Activated naive CD4-positive, alpha-beta T cell treated with anti-CD3 and anti-CD28 coated beads, Interleukin-2, amount 10 ng/mL, durations not matched to agents 7 days and 5 days (primary cell): ENCODE results near the gene SH3D21.

ENCODE experiments used
- CTCF ChIA-PET: fragments of 350-600 bp; sonication (Branson Sonifier 250); formaldehyde crosslinking; loops from one replicate; lab custom pipeline; 2021; ENCODE audit warnings: antibody characterized with exemption; lab: Charles Lee
- DNase-seq: peaks from one replicate; pipeline ENCODE4 v3.0.0-alpha.2; 2020
- H3K27ac Mint-ChIP-seq: one replicate; pipeline ENCODE4 v1.8.0; 2021; ENCODE audit warnings: mild to moderate bottlenecking, moderate library complexity, mixed read lengths
- H3K27me3 Mint-ChIP-seq: one replicate; pipeline ENCODE4 v1.8.0; 2021; ENCODE audit warnings: mild to moderate bottlenecking, mixed read lengths
- H3K36me3 Mint-ChIP-seq: one replicate; pipeline ENCODE4 v1.8.0; 2021; ENCODE audit warnings: mixed read lengths
- H3K4me1 Mint-ChIP-seq: one replicate; pipeline ENCODE4 v1.8.0; 2021; ENCODE audit warnings: mixed read lengths
- H3K4me3 Mint-ChIP-seq: one replicate; pipeline ENCODE4 v1.8.0; 2021; ENCODE audit warnings: mild to moderate bottlenecking, moderate library complexity, mixed read lengths
- H3K9me3 Mint-ChIP-seq: one replicate; pipeline ENCODE4 v1.8.0; 2021; ENCODE audit warnings: mixed read lengths

The SH3D21 gene

DNA sequence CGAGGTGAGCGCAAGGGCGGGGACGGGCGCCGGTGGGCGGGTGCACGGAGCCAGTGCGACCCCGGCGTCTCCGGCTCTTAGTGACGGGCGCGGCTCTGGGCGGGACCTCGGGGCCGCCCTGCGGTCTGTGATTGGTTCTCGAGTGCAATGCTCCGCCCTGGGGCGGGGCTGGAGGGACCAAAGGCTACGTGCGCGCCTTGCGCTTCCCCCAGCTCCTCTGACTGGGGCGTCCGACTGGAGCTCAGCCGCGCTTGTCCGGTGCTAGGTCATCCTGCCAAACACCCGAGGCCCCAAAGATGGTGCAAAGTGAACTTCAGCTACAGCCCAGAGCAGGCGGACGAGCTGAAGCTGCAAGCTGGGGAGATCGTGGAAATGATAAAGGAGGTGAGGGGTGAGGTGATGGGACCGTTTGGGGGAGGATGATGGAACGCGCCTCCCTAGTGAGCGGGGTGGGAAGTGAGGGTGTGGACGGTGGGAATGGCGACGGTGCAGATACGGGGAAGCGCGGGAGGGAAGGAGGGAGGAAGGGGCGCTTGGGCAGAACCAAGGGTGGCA, 811 bp downstream of the SH3D21 start:
- DNase-seq = peak; percentile 95
- CTCF ChIA-PET = interaction anchor here (0.9 to 2.2 kb wide), 15 partner anchors 9 to 157 kb away, joined by 3 to 7 read pairs (median 3); partner anchors contain the start of gene TRAPPC3
- no peaks in the 10 kb centered on the region for H3K9me3 Mint-ChIP-seq
- H3K4me3 Mint-ChIP-seq = peak overlapping the region; percentile 90
- peaks cover 19% of the 10 kb centered on the region for H3K36me3 Mint-ChIP-seq
- peaks cover 34% of the 10 kb centered on the region for H3K4me1 Mint-ChIP-seq
- H3K27me3 Mint-ChIP-seq = no peaks in the 10 kb centered on the region
- H3K27ac Mint-ChIP-seq = peak overlapping the region; percentile 85

- H3K27me3 Mint-ChIP-seq = no peaks in the 10 kb centered on the region
- H3K36me3 Mint-ChIP-seq = peaks cover 17% of the 10 kb centered on the region
- peaks cover 34% of the 10 kb centered on the region for H3K4me1 Mint-ChIP-seq
These were observed 1.6 kb downstream of the SH3D21 start for GRCh38 chr1:36307601-36308330.

DNA sequence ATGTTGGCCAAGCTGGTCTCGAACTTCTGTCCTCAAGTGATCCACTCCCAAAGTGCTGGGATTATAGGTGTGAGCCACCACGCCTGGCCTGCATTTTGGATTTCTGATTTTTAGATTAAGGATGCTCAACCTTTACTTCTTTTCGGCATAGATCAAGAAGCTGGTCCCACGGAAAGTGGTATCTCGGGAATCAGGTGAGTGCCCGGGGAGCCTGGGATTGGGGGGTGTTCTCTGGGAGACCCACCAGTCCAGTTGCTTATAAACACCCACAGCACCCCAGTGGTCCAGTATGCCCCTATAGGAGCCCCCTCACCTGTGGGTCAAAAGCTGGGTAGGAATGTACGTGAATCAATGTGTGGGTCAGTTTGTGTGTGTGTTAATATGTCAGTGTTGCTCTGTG, 3.2 kb downstream of the SH3D21 start:
- Mint-ChIP-seq H3K27me3 (no peaks in the 10 kb centered on the region), H3K4me3 (no peak overlapping the region)

More at GRCh38 chr1:36307601-36308330, 1.6 kb downstream of the SH3D21 start:
- Mint-ChIP-seq H3K9me3 (no peaks in the 10 kb centered on the region), H3K4me3 (peak overlapping the region; percentile 90), H3K27ac (no peak overlapping the region)
- DNase-seq = no peak
- CTCF ChIA-PET = interaction anchor here (0.9 to 2.2 kb wide), 8 partner anchors 19 to 158 kb away, joined by 3 to 7 read pairs (median 3); partner anchors contain the start of gene TRAPPC3

GRCh38 chr1:36320291-36320761, 14.2 kb downstream of the SH3D21 start:
- H3K27me3 Mint-ChIP-seq = peaks cover 38% of the 10 kb centered on the region
- H3K9me3 Mint-ChIP-seq = no peaks in the 10 kb centered on the region
- H3K36me3 Mint-ChIP-seq = peaks cover 10% of the 10 kb centered on the region
- peak overlapping the region; percentile 26 for H3K4me3 Mint-ChIP-seq
- CTCF ChIA-PET = interaction anchor here (1.5 kb wide), 1 partner anchor 14 kb away, joined by 3 read pairs; the partner anchor contains the start of gene SH3D21
- no peak for DNase-seq
- H3K4me1 Mint-ChIP-seq = peaks cover 29% of the 10 kb centered on the region
- H3K27ac Mint-ChIP-seq = peak overlapping the region; percentile 19

More for the DNA sequence above, 3.2 kb downstream of the SH3D21 start:
- peaks cover 9% of the 10 kb centered on the region for H3K36me3 Mint-ChIP-seq
- H3K4me1 Mint-ChIP-seq = peaks cover 27% of the 10 kb centered on the region
- no peak for DNase-seq
- CTCF ChIA-PET = interaction anchor here (0.8 kb wide), 2 partner anchors 9 to 121 kb away, joined by 3 read pairs; no protein-coding TSS in a partner anchor
- H3K27ac Mint-ChIP-seq = no peak overlapping the region
- no peaks in the 10 kb centered on the region for H3K9me3 Mint-ChIP-seq

DNA sequence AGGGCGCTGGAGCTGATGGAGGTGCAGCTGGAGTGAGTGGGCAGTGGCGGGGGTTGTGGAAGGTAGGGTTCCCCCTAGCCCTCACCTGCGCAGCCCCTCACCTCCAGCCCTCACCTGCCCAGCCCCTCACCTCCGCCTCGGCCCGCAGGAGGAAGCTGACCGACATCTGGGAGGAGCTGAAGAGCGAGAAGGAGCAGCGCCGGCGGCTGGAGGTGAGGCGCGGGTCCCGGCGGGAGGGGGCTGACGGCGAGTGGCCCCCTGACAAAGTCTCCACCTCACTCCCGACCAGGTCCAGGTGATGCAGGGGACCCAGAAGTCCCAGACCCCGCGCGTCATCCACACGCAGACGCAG, 14.6 kb downstream of the SH3D21 start:
- Mint-ChIP-seq H3K4me3 (peak overlapping the region; percentile 26), H3K9me3 (no peaks in the 10 kb centered on the region), H3K27me3 (peaks cover 42% of the 10 kb centered on the region), H3K4me1 (peaks cover 29% of the 10 kb centered on the region), H3K27ac (peak overlapping the region; percentile 19), H3K36me3 (peaks cover 8% of the 10 kb centered on the region)
- CTCF ChIA-PET = interaction anchor here (1.5 kb wide), 1 partner anchor 14 kb away, joined by 3 read pairs; the partner anchor contains the start of gene SH3D21
- DNase-seq = no peak

DNA sequence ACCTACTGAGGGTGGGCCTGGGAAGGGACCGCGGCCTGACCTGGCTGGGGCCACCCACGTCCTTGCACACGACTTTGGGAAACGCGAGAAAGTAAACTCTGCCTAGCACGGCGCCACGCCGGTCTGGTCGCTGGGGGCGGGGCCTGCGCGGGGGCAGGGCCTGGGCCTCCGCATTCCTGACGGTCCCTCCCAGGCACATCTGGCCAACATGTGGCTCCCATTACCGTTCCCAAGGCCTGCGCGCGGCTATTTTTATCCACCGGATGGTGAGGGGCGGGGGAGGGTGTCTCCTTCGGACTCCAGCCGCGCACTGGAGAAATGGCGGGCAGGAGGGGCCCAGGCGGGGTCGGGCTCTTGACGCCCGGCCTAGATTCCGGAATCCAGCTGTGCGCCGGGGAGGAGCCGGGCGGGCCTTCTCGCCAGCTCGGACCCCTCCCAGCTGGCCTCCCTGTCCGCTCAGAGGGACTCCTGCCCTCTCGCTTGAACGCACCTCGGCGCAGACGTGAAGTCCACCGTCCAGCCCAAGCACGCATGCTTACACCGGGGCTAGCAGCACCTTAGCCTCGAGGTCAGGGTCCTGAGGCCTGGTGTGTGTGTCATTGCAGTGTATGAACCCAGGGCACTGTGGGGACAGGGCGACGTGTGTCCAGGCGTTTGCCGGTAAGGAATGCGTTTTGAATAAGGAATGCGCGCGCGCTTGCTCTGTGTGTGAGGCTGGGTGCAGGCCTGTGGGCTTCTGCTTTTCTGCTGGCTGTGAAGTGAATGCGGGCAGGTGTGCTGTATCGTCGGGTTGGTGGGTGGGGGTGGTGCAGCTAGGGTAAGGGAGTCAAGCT, 15.2 kb downstream of the SH3D21 start:
- H3K9me3 Mint-ChIP-seq = no peaks in the 10 kb centered on the region
- H3K4me1 Mint-ChIP-seq = peaks cover 29% of the 10 kb centered on the region
- DNase-seq = peak; percentile 45
- CTCF ChIA-PET = interaction anchor here (1.5 kb wide), 2 partner anchors 15 to 66 kb away, joined by 3 read pairs; partner anchors contain the start of gene SH3D21
- H3K27ac Mint-ChIP-seq = no peak overlapping the region
- H3K27me3 Mint-ChIP-seq = peaks cover 48% of the 10 kb centered on the region
- peak overlapping the region; percentile 38 for H3K4me3 Mint-ChIP-seq
- peaks cover 7% of the 10 kb centered on the region for H3K36me3 Mint-ChIP-seq

- no peak for DNase-seq
- Mint-ChIP-seq H3K36me3 (peaks cover 7% of the 10 kb centered on the region), H3K4me3 (peak overlapping the region; percentile 69), H3K27ac (no peak overlapping the region), H3K27me3 (peaks cover 55% of the 10 kb centered on the region), H3K4me1 (peaks cover 38% of the 10 kb centered on the region), H3K9me3 (no peaks in the 10 kb centered on the region)
- CTCF ChIA-PET = interaction anchor here (1.5 kb wide), 1 partner anchor 65 kb away, joined by 3 read pairs; no protein-coding TSS in a partner anchor
These were observed 16.0 kb downstream of the SH3D21 start for GRCh38 chr1:36322041-36322785.

DNA sequence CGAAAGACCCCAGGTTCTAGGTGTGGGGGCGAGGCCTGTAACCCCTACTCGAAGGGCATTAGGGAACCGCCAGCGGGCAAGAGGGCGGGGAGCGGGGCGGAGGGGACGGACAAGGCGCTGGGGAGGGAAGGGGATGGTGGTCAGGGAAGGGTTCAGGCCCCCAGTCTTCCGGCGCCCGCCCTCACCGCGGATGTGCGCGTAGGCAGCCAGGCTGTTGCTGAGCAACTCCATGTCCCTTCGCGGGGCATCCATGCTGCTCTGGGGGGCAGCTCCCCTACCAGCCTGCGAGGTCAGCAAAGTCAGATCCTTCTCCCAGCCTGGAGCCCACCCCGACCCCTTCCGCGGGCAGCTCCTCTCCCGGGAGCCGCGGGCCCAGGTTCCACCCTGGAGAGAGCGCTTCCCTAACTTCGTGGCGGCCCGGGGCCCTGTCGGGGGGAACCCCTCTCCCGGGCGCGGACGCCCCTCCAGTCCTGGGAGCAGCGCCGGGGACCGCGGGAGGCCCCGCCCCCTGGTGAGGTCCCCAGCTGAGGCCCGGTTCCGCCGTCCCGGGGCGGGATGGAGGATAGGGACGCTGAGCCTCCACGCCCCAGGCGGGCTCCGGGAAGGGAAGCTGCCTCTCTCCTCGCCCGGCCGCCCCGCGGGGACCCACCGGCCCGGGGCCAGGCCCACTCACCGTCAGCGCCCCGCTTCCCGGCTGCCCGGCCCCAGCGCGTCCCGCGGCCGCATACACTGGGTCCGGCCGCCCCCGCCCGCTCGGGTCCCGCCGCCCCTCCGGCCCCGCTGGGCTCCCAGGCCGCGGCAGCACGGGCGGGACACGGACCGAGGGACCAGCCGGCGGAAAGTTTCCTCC, 16.8 kb downstream of the SH3D21 start:
- H3K27me3 Mint-ChIP-seq = peaks cover 62% of the 10 kb centered on the region
- H3K27ac Mint-ChIP-seq = no peak overlapping the region
- H3K4me3 Mint-ChIP-seq = peak overlapping the region; percentile 69
- CTCF ChIA-PET = interaction anchor here (0.6 to 1.8 kb wide), 5 partner anchors 20 to 173 kb away, joined by 3 to 5 read pairs (median 3); partner anchors contain the start of gene TRAPPC3
- H3K4me1 Mint-ChIP-seq = peaks cover 44% of the 10 kb centered on the region
- peaks cover 7% of the 10 kb centered on the region for H3K36me3 Mint-ChIP-seq
- no peaks in the 10 kb centered on the region for H3K9me3 Mint-ChIP-seq
- DNase-seq = peak; percentile 61

- peak within 1 kb of the TSS; percentile 37 for H3K27ac Mint-ChIP-seq
- peak; percentile 80 for DNase-seq
These were observed 17.6 kb downstream of the SH3D21 start, which contains the start of gene EVA1B for GRCh38 chr1:36323636-36324352. EVA1B (minus strand) TSS chr1:36323645; CDS start chr1:36323037, 608 bp downstream.

GRCh38 chr1:36324353-36324703, 18.2 kb downstream of the SH3D21 start:
- DNase-seq = no peak
- CTCF ChIA-PET = interaction anchor here (0.6 to 1.8 kb wide), 6 partner anchors 18 to 305 kb away, joined by 3 to 5 read pairs (median 3); partner anchors contain the start of genes SH3D21 and TRAPPC3
- H3K4me1 Mint-ChIP-seq = peaks cover 49% of the 10 kb centered on the region
- H3K9me3 Mint-ChIP-seq = no peaks in the 10 kb centered on the region
- no peak overlapping the region for H3K27ac Mint-ChIP-seq
- peaks cover 64% of the 10 kb centered on the region for H3K27me3 Mint-ChIP-seq
- peak overlapping the region; percentile 73 for H3K4me3 Mint-ChIP-seq
- H3K36me3 Mint-ChIP-seq = peaks cover 7% of the 10 kb centered on the region

More at GRCh38 chr1:36323636-36324352, 17.6 kb downstream of the SH3D21 start, which contains the start of gene EVA1B:
- H3K27me3 Mint-ChIP-seq = peaks cover 64% of the 10 kb centered on the region
- H3K36me3 Mint-ChIP-seq = peaks cover 7% of the 10 kb centered on the region
- CTCF ChIA-PET = interaction anchor here (0.6 to 1.8 kb wide), 7 partner anchors 18 to 306 kb away, joined by 3 to 5 read pairs (median 3); partner anchors contain the start of genes SH3D21 and TRAPPC3
- peaks cover 46% of the 10 kb centered on the region for H3K4me1 Mint-ChIP-seq
- H3K9me3 Mint-ChIP-seq = no peaks in the 10 kb centered on the region
- peak within 1 kb of the TSS; percentile 73 for H3K4me3 Mint-ChIP-seq

- H3K36me3 Mint-ChIP-seq = peaks cover 3% of the 10 kb centered on the region
- no peak overlapping the region for H3K4me3 Mint-ChIP-seq
- DNase-seq = no peak
- peaks cover 56% of the 10 kb centered on the region for H3K27me3 Mint-ChIP-seq
- peaks cover 52% of the 10 kb centered on the region for H3K4me1 Mint-ChIP-seq
- CTCF ChIA-PET = interaction anchor here (1.2 kb wide), 1 partner anchor 16 kb away, joined by 5 read pairs; no protein-coding TSS in a partner anchor
- peak overlapping the region; percentile 22 for H3K27ac Mint-ChIP-seq
- H3K9me3 Mint-ChIP-seq = no peaks in the 10 kb centered on the region
These were observed 20.3 kb downstream of the SH3D21 start for GRCh38 chr1:36326499-36326898.
